Measurements from ENCODE around the gene OR52E2.
"Not testable (repeated sequence)": the region's sequence is repeated elsewhere in the genome, so short reads cannot be mapped to it uniquely, and the experiment has no call there.

Gene OR52E2

DNA sequence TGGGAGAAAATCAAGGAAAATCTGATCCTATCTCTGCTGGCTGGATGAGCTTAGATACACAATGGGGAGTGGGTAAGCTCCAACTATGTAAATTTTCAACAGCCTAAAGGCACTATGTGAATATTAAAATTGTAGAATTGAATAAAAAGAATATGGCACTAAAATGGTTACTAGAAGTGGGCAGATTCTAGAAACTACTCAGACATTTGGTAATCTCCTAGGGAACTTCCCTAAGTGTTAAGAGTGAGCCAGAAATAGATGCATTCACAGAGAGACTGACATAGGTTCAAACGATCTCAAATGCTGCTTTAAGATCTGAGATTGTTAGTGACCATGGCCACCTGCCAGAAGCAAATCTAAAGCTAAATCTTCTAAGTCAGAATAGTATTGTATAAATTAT, 5.6 kb upstream of the OR52E2 start:
- ChIA-PET POLR2A (no interaction called here), CTCF (interaction anchor here (1.6 kb wide), 1 partner anchor 316 kb away, joined by 3 read pairs; no protein-coding TSS in a partner anchor)
- no peak for TF ChIP-seq CTCF (IDR thresholded peaks at IDR 0.05; ENCODE audit: insufficient read depth, low read length, missing control alignments)
- no peak overlapping the region for H3K4me3 ChIP-seq (ENCODE audit: low read depth, low read length)
- no peak for DNase-seq (ENCODE audit: low read depth, low spot score)

DNA sequence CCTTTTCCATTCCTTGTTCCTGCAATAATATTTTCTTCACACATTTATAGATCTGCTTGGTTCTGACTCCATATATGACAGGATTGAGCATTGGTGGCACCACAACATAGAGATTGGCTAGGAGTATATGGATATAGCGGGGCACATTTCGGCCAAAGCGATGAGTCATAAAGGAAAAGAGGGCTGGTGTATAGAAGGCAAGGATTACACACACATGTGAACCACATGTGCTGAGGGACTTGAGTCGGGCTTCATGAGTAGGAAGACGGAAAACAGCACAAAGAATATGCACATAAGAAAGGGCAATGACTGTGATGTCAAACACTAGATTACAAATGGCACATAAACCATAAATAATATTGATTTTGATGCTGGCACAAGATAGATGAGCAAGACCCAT, 748 bp downstream of the OR52E2 start:
- POLR2A ChIA-PET; H3K4me3 ChIP-seq (ENCODE audit: low read depth, low read length); DNase-seq (ENCODE audit: low read depth, low spot score); CTCF ChIA-PET: not testable (repeated sequence)

- DNase-seq (ENCODE audit: low read depth, low spot score) = no peak
- no peak overlapping the region for H3K4me3 ChIP-seq (ENCODE audit: low read depth, low read length)
- ChIA-PET POLR2A (no interaction called here), CTCF (no interaction called here)
- no peak for TF ChIP-seq CTCF (IDR thresholded peaks at IDR 0.05; ENCODE audit: insufficient read depth, low read length, missing control alignments)
These were observed 12.6 kb downstream of the OR52E2 start for GRCh38 chr11:5046754-5047330.

GRCh38 chr11:5046226-5046625, 13.2 kb downstream of the OR52E2 start, which contains the start of gene OR52J3:
Gene OR52J3 (plus strand): TSS chr11:5046526. CDS start chr11:5046526, 0 bp downstream.
- no peak for TF ChIP-seq CTCF (IDR thresholded peaks at IDR 0.05; ENCODE audit: insufficient read depth, low read length, missing control alignments)
- no peak within 1 kb of the TSS for H3K4me3 ChIP-seq (ENCODE audit: low read depth, low read length)
- CTCF ChIA-PET = no interaction called here
- POLR2A ChIA-PET = no interaction called here
- DNase-seq (ENCODE audit: low read depth, low spot score) = no peak

- no peak for TF ChIP-seq CTCF (IDR thresholded peaks at IDR 0.05; ENCODE audit: insufficient read depth, low read length, missing control alignments)
These were observed 16.0 kb downstream of the OR52E2 start for GRCh38 chr11:5043380-5043779.

GRCh38 chr11:5042091-5042490, 17.3 kb downstream of the OR52E2 start:
- no peak for TF ChIP-seq CTCF (IDR thresholded peaks at IDR 0.05; ENCODE audit: insufficient read depth, low read length, missing control alignments)
- POLR2A ChIA-PET = no interaction called here

More at GRCh38 chr11:5043380-5043779, 16.0 kb downstream of the OR52E2 start:
- H3K4me3 ChIP-seq (ENCODE audit: low read depth, low read length) = no peak overlapping the region
- ChIA-PET POLR2A (no interaction called here), CTCF (no interaction called here)
- peak; percentile 7 for DNase-seq (ENCODE audit: low read depth, low spot score)

DNA sequence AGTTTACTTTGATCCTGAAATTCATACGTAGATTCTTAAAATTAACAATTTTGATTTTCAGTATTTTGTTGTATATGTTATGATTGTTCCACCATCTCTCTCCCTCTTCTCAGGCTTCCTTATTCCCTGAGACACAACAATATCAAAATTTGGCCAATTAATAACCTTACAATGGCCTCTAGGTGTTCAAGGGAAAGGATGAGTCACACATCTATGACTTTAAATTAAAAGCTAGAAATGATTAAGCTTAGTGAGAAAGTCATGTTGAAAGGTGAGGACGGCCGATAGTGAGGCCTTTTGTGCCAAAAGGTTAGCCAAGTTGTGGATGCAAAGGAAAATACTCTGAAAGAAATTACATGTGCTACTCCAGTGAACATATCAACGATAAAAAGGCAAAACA, 18.6 kb downstream of the OR52E2 start:
- POLR2A ChIA-PET = no interaction called here
- CTCF ChIA-PET = no interaction called here
- no peak for DNase-seq (ENCODE audit: low read depth, low spot score)

More at GRCh38 chr11:5042091-5042490, 17.3 kb downstream of the OR52E2 start:
- H3K4me3 ChIP-seq (ENCODE audit: low read depth, low read length) = no peak overlapping the region
- DNase-seq (ENCODE audit: low read depth, low spot score) = no peak
- CTCF ChIA-PET = no interaction called here

More for the DNA sequence above, 18.6 kb downstream of the OR52E2 start:
- TF ChIP-seq CTCF (IDR thresholded peaks at IDR 0.05; ENCODE audit: insufficient read depth, low read length, missing control alignments) = no peak
- no peak overlapping the region for H3K4me3 ChIP-seq (ENCODE audit: low read depth, low read length)

Measured in AG04449 (cell line).